ENCODE results near the gene KCNS1. TPM values are rescaled to one million over a fixed set of nuclear protein-coding genes. Genes with fewer than 3 reads are reported as not detected.

The KCNS1 gene
- total and polyA plus RNA-seq, 3 donors from 2014 or later, result 2.1 to 7.7 (median 4.6) TPM

- WGBS, 2 donors, result 96 to 98% methylated on average over 2 of the region's 2 CpGs
- Histone ChIP-seq H3K27me3 (no peaks in the 10 kb centered on the region), H3K27ac (no peak overlapping the region), H3K4me3 (no peak overlapping the region), H3K9me3 (no peaks in the 10 kb centered on the region), H3K36me3 (ENCODE audit: low read depth, missing control alignments) (no peaks in the 10 kb centered on the region), H3K4me1 (no peaks in the 10 kb centered on the region)
- no peak for DNase-seq
- intact Hi-C loops (cut with DNase I; ENCODE audit: low total_unique reads), result no loop called here
- no peak for TF ChIP-seq CTCF (IDR thresholded peaks at IDR 0.05)
- no peak for TF ChIP-seq POLR2A (IDR thresholded peaks at IDR 0.05)
Measured at GRCh38 chr20:45047581-45048119, 53.3 kb downstream of the KCNS1 start.

GRCh38 chr20:45044601-45045000 is 56.3 kb downstream of the KCNS1 start:
- intact Hi-C loops (cut with DNase I; ENCODE audit: low total_unique reads), result no loop called here
- Histone ChIP-seq H3K36me3 (ENCODE audit: low read depth, missing control alignments) (no peaks in the 10 kb centered on the region), H3K27ac (no peak overlapping the region), H3K4me3 (no peak overlapping the region), H3K27me3 (no peaks in the 10 kb centered on the region), H3K9me3 (no peaks in the 10 kb centered on the region), H3K4me1 (no peaks in the 10 kb centered on the region)
- TF ChIP-seq POLR2A (IDR thresholded peaks at IDR 0.05), result no peak
- no peak for TF ChIP-seq CTCF (IDR thresholded peaks at IDR 0.05)
- whole genome bisulfite sequencing, 2 donors, result 91 to 94% methylated on average over 3 of the region's 3 CpGs
- DNase-seq, result no peak

GRCh38 chr20:45044084-45044573 is 56.8 kb downstream of the KCNS1 start:
- Histone ChIP-seq H3K9me3 (no peaks in the 10 kb centered on the region), H3K27ac (no peak overlapping the region), H3K4me1 (no peaks in the 10 kb centered on the region), H3K27me3 (no peaks in the 10 kb centered on the region), H3K36me3 (ENCODE audit: low read depth, missing control alignments) (no peaks in the 10 kb centered on the region), H3K4me3 (no peak overlapping the region)
- DNase-seq, result peak; percentile 38
- WGBS, 2 donors, result 48 to 58% methylated on average over 5 of the region's 5 CpGs
- intact Hi-C loops (cut with DNase I; ENCODE audit: low total_unique reads), result no loop called here
- no peak for TF ChIP-seq POLR2A (IDR thresholded peaks at IDR 0.05)
- peak; percentile 39 to 77 (median 45) for TF ChIP-seq CTCF (IDR thresholded peaks at IDR 0.05)

- WGBS, 2 donors, result 81 to 94% methylated on average over 1 of the region's 1 CpG
- Histone ChIP-seq H3K4me3 (no peak overlapping the region), H3K27me3 (no peaks in the 10 kb centered on the region), H3K36me3 (ENCODE audit: low read depth, missing control alignments) (no peaks in the 10 kb centered on the region), H3K27ac (no peak overlapping the region), H3K4me1 (no peaks in the 10 kb centered on the region), H3K9me3 (no peaks in the 10 kb centered on the region)
- TF ChIP-seq CTCF (IDR thresholded peaks at IDR 0.05) (no peak), POLR2A (IDR thresholded peaks at IDR 0.05) (no peak)
- DNase-seq, result no peak
- intact Hi-C loops (cut with DNase I; ENCODE audit: low total_unique reads), result no loop called here
Measured at GRCh38 chr20:45042978-45043377, 57.9 kb downstream of the KCNS1 start.

Other genes starting within 250 kb of the KCNS1 start
- 100 to 1,000 TPM; 106 to 127 TPM for gene YWHAB, start 215.4 kb downstream of the KCNS1 start, total RNA-seq
- gene YWHAB, start 215.4 kb downstream of the KCNS1 start, polyA plus RNA-seq (ENCODE audit: insufficient read depth, low read depth, low replicate concordance), result 125 TPM
- 10 to 100 TPM; 59.2 to 71.7 TPM for gene PABPC1L, start 191.1 kb downstream of the KCNS1 start, total RNA-seq
- 27.9 TPM for gene PABPC1L, start 191.1 kb downstream of the KCNS1 start, polyA plus RNA-seq (ENCODE audit: insufficient read depth, low read depth, low replicate concordance)
- gene TOMM34, start 140.7 kb downstream of the KCNS1 start, total RNA-seq, result 100 to 1,000 TPM; 212 to 246 TPM
- gene TOMM34, start 140.7 kb downstream of the KCNS1 start, polyA plus RNA-seq (ENCODE audit: insufficient read depth, low read depth, low replicate concordance), result 263 TPM
- 10 to 100 TPM; 39.6 to 42.7 TPM for gene STK4, start 134.6 kb downstream of the KCNS1 start, total RNA-seq
- gene STK4, start 134.6 kb downstream of the KCNS1 start, polyA plus RNA-seq (ENCODE audit: insufficient read depth, low read depth, low replicate concordance), result 24.9 TPM
- gene WFDC5, start 14.0 kb upstream of the KCNS1 start, total RNA-seq, result 1 to 10 TPM in 1 of 2 donors, under 1 TPM in 1; 0.87 to 1.4 TPM
- 2.1 TPM for gene WFDC5, start 14.0 kb upstream of the KCNS1 start, polyA plus RNA-seq (ENCODE audit: insufficient read depth, low read depth, low replicate concordance)
- not detected for gene WFDC12, start 23.3 kb upstream of the KCNS1 start, total RNA-seq
- not detected for gene WFDC12, start 23.3 kb upstream of the KCNS1 start, polyA plus RNA-seq (ENCODE audit: insufficient read depth, low read depth, low replicate concordance)
- 1 to 10 TPM in 1 of 2 donors, not detected in 1; 1.2 TPM for gene PI3, start 73.8 kb upstream of the KCNS1 start, total RNA-seq
- gene PI3, start 73.8 kb upstream of the KCNS1 start, polyA plus RNA-seq (ENCODE audit: insufficient read depth, low read depth, low replicate concordance), result 0.94 TPM
- gene SEMG1, start 105.9 kb upstream of the KCNS1 start, total RNA-seq, result not detected
- not detected for gene SEMG1, start 105.9 kb upstream of the KCNS1 start, polyA plus RNA-seq (ENCODE audit: insufficient read depth, low read depth, low replicate concordance)
- not detected for gene SEMG2, start 120.2 kb upstream of the KCNS1 start, total RNA-seq
- gene SEMG2, start 120.2 kb upstream of the KCNS1 start, polyA plus RNA-seq (ENCODE audit: insufficient read depth, low read depth, low replicate concordance), result not detected
- 1 to 10 TPM; 6.9 to 8.2 TPM for gene SLPI, start 153.4 kb upstream of the KCNS1 start, total RNA-seq
- gene SLPI, start 153.4 kb upstream of the KCNS1 start, polyA plus RNA-seq (ENCODE audit: insufficient read depth, low read depth, low replicate concordance), result 104 TPM
- 1 to 10 TPM in 1 of 2 donors, under 1 TPM in 1; 0.43 to 1.1 TPM for gene RBPJL, start 205.7 kb upstream of the KCNS1 start, total RNA-seq
- 0.26 TPM for gene RBPJL, start 205.7 kb upstream of the KCNS1 start, polyA plus RNA-seq (ENCODE audit: insufficient read depth, low read depth, low replicate concordance)
- gene MATN4, start 207.2 kb upstream of the KCNS1 start, total RNA-seq, result 1 to 10 TPM; 2.8 to 3.5 TPM
- 1.1 TPM for gene MATN4, start 207.2 kb upstream of the KCNS1 start, polyA plus RNA-seq (ENCODE audit: insufficient read depth, low read depth, low replicate concordance)
- 100 to 1,000 TPM; 191 to 234 TPM for gene SDC4, start 247.3 kb upstream of the KCNS1 start, total RNA-seq
- gene SDC4, start 247.3 kb upstream of the KCNS1 start, polyA plus RNA-seq (ENCODE audit: insufficient read depth, low read depth, low replicate concordance), result 124 TPM